ENCODE data around the gene KNSTRN. TPM values are rescaled to one million over a fixed set of nuclear protein-coding genes. Genes with fewer than 3 reads are reported as not detected.
A peak's percentile ranks its signal among the peaks of the same experiment; 100 is the strongest.

KNSTRN gene
- total RNA-seq = 29.9 to 34.6 TPM (median 31.1 TPM) in 3 replicates

- H3K4me3 Mint-ChIP-seq = peak within 1 kb of the TSS; percentile 99
- H3K27me3 Mint-ChIP-seq (ENCODE audit: low read depth) = no peaks in the 10 kb centered on the region
- peaks cover 16% of the 10 kb centered on the region for H3K36me3 Mint-ChIP-seq
- H3K4me1 Mint-ChIP-seq = peaks cover 18% of the 10 kb centered on the region
- DNase-seq (ENCODE audit: low spot score in 2 of 2, unreplicated experiment in 2 of 2) = peak; percentile 83 to 90
- H3K27ac Mint-ChIP-seq = peak within 1 kb of the TSS; percentile 93
- H3K9me3 Mint-ChIP-seq = no peaks in the 10 kb centered on the region
- TF ChIP-seq CTCF (IDR thresholded peaks at IDR 0.05; ENCODE audit: unreplicated experiment) = no peak
Observed at GRCh38 chr15:40382580-40383456, at the start of gene KNSTRN. KNSTRN (plus strand) TSS chr15:40382721; CDS start chr15:40382836, 115 bp downstream.

- TF ChIP-seq CTCF (IDR thresholded peaks at IDR 0.05; ENCODE audit: unreplicated experiment) = no peak
- Mint-ChIP-seq H3K9me3 (no peaks in the 10 kb centered on the region), H3K27ac (peak overlapping the region; percentile 64), H3K4me3 (no peak overlapping the region), H3K27me3 (ENCODE audit: low read depth) (no peaks in the 10 kb centered on the region), H3K36me3 (no peaks in the 10 kb centered on the region), H3K4me1 (peaks cover 60% of the 10 kb centered on the region)
- DNase-seq (ENCODE audit: low spot score in 2 of 2, unreplicated experiment in 2 of 2) = no peak
Observed at GRCh38 chr15:40333922-40334492, 48.5 kb upstream of the KNSTRN start.

GRCh38 chr15:40334541-40334940, 48.0 kb upstream of the KNSTRN start:
- no peak overlapping the region for H3K4me3 Mint-ChIP-seq
- H3K27ac Mint-ChIP-seq = peak overlapping the region; percentile 64
- H3K27me3 Mint-ChIP-seq (ENCODE audit: low read depth) = no peaks in the 10 kb centered on the region
- no peaks in the 10 kb centered on the region for H3K9me3 Mint-ChIP-seq
- H3K36me3 Mint-ChIP-seq = no peaks in the 10 kb centered on the region
- DNase-seq (ENCODE audit: low spot score in 2 of 2, unreplicated experiment in 2 of 2) = no peak
- TF ChIP-seq CTCF (IDR thresholded peaks at IDR 0.05; ENCODE audit: unreplicated experiment) = no peak
- peaks cover 62% of the 10 kb centered on the region for H3K4me1 Mint-ChIP-seq

- no peak for TF ChIP-seq CTCF (IDR thresholded peaks at IDR 0.05; ENCODE audit: unreplicated experiment)
- no peaks in the 10 kb centered on the region for H3K27me3 Mint-ChIP-seq (ENCODE audit: low read depth)
- H3K4me3 Mint-ChIP-seq = no peak overlapping the region
- H3K36me3 Mint-ChIP-seq = no peaks in the 10 kb centered on the region
- H3K27ac Mint-ChIP-seq = peak overlapping the region; percentile 40
- no peaks in the 10 kb centered on the region for H3K9me3 Mint-ChIP-seq
- H3K4me1 Mint-ChIP-seq = peaks cover 64% of the 10 kb centered on the region
- DNase-seq (ENCODE audit: low spot score in 2 of 2, unreplicated experiment in 2 of 2) = no peak
Observed at GRCh38 chr15:40334941-40335795, 47.4 kb upstream of the KNSTRN start.

GRCh38 chr15:40335938-40336743, 46.4 kb upstream of the KNSTRN start:
- H3K4me1 Mint-ChIP-seq = peaks cover 66% of the 10 kb centered on the region

More at GRCh38 chr15:40335938-40336743, 46.4 kb upstream of the KNSTRN start:
- no peak for TF ChIP-seq CTCF (IDR thresholded peaks at IDR 0.05; ENCODE audit: unreplicated experiment)
- no peak overlapping the region for H3K4me3 Mint-ChIP-seq
- H3K9me3 Mint-ChIP-seq = no peaks in the 10 kb centered on the region
- peak overlapping the region; percentile 40 for H3K27ac Mint-ChIP-seq
- no peaks in the 10 kb centered on the region for H3K27me3 Mint-ChIP-seq (ENCODE audit: low read depth)
- no peaks in the 10 kb centered on the region for H3K36me3 Mint-ChIP-seq
- no peak for DNase-seq (ENCODE audit: low spot score in 2 of 2, unreplicated experiment in 2 of 2)
